Measurements from ENCODE around the gene MYRIP.

MYRIP gene

DNA sequence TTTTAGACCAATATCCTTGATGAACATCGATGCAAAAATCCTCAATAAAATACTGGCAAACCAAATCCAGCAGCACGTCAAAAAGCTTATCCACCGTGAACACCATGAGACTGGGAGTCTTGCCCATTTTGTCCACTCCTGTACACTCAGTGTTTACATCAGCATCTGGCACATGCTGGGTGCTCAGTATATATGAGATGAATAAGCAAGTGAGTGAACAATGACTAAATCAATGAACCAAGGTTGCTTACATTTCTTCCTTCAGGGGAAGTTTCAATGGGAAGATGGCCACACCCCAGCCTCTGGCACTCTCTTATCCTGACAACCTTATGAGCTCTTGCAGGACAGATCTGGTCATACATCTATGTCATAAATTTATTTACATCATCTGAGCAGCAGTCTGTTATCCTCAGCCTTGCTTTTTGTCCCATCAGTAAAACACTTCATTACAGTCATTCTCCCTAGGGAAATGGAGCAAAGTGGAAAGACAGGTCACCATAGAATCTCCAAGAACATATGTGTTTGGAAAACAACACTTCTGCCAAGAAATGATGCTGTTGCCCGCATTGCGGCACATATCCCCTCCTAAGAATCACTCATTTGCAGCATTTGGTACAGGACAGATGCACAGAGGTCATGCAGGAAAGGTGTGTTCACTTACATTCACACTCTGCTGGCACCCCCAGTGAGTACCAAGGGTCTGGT lies 328.3 kb downstream of the MYRIP start:
- Histone ChIP-seq H3K9ac (ENCODE audit: insufficient read length) (no peak overlapping the region), H3K36me3 (ENCODE audit: insufficient read depth, low read length) (no peaks in the 10 kb centered on the region), H3K4me3 (no peak overlapping the region), H3K27ac (no peak overlapping the region), H3K9me3 (ENCODE audit: low read depth, low read length) (no peaks in the 10 kb centered on the region)
- DNase-seq (ENCODE audit: low read depth, low spot score): no peak
- TF ChIP-seq EZH2 (IDR thresholded peaks at IDR 0.05): no peak
- no peak for TF ChIP-seq POLR2AphosphoS5 (IDR thresholded peaks at IDR 0.05; ENCODE audit: borderline replicate concordance, low read depth, low read length)
- TF ChIP-seq FOXP2 (optimal IDR thresholded peaks at IDR 0.05; ENCODE audit: control extremely low read depth, extremely low read length, insufficient read depth): no peak

DNA sequence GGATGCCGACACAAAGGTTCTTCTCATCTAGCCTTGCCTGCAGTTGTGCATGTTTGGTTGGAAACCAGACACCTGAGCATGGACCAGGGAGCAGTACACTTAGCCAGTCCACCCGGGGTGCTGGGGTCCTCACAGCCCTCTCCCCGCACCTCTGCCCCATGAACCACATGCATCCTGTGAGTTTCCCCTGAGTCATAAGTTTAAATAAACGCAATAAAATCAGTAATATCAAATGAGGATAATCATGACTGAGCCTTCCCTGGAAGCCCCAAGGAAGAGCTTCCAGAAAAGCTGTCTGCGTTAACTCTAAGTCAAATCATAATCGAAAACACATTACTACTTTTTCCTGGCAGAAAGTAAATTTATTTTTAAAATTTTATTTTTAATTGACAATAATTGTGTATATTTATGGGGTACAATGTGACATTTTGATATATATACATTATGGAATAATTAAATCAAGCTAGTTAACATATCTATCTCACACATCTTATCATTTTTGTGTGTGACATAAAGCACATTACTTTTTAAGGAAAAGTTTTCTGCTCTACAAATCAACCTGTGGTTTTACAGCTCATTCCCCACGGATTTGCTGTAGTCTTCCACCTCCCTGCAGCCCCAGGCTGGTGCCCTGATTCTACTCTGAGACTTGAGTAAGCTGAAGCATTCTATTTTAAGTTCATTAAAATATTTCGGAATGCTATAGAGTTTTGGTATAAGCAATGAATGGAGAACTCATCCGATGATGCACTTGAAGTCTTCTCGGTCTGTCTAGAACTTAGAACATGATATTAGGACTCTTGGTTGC lies 334.1 kb downstream of the MYRIP start:
- no peak for DNase-seq (ENCODE audit: low read depth, low spot score)
- H3K4me3 ChIP-seq: no peak overlapping the region
- no peak overlapping the region for H3K9ac ChIP-seq (ENCODE audit: insufficient read length)
- no peak overlapping the region for H3K27ac ChIP-seq
- no peak for TF ChIP-seq EZH2 (IDR thresholded peaks at IDR 0.05)
- TF ChIP-seq POLR2AphosphoS5 (IDR thresholded peaks at IDR 0.05; ENCODE audit: borderline replicate concordance, low read depth, low read length): no peak
- TF ChIP-seq FOXP2 (optimal IDR thresholded peaks at IDR 0.05; ENCODE audit: control extremely low read depth, extremely low read length, insufficient read depth): no peak
- H3K9me3 ChIP-seq (ENCODE audit: low read depth, low read length): no peaks in the 10 kb centered on the region
- no peaks in the 10 kb centered on the region for H3K36me3 ChIP-seq (ENCODE audit: insufficient read depth, low read length)

DNA sequence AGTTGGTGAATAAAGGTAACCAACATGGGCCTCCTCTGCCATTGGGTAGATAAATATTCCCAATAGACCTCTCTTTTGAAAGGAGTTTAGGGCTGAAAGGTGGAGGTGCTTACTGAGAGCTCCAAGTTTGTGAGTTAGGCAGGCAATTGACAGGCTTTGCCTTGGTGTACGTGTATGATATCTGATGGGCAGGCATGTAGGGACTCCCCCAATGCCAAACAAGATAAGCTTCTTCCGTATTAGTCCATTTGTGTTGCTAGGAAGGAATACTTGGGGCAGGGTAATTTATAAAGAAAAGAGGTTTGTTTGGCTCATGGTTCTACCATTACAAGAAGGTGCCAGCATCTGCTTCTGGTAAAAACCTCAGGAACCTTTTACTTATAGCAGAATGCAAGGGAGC lies 339.4 kb downstream of the MYRIP start:
- H3K9ac ChIP-seq (ENCODE audit: insufficient read length): no peak overlapping the region
- TF ChIP-seq EZH2 (IDR thresholded peaks at IDR 0.05): no peak
- TF ChIP-seq POLR2AphosphoS5 (IDR thresholded peaks at IDR 0.05; ENCODE audit: borderline replicate concordance, low read depth, low read length): no peak
- TF ChIP-seq FOXP2 (optimal IDR thresholded peaks at IDR 0.05; ENCODE audit: control extremely low read depth, extremely low read length, insufficient read depth): no peak
- H3K27ac ChIP-seq: no peak overlapping the region
- DNase-seq (ENCODE audit: low read depth, low spot score): no peak
- no peak overlapping the region for H3K4me3 ChIP-seq
- H3K36me3 ChIP-seq (ENCODE audit: insufficient read depth, low read length): no peaks in the 10 kb centered on the region
- H3K9me3 ChIP-seq (ENCODE audit: low read depth, low read length): no peaks in the 10 kb centered on the region

DNA sequence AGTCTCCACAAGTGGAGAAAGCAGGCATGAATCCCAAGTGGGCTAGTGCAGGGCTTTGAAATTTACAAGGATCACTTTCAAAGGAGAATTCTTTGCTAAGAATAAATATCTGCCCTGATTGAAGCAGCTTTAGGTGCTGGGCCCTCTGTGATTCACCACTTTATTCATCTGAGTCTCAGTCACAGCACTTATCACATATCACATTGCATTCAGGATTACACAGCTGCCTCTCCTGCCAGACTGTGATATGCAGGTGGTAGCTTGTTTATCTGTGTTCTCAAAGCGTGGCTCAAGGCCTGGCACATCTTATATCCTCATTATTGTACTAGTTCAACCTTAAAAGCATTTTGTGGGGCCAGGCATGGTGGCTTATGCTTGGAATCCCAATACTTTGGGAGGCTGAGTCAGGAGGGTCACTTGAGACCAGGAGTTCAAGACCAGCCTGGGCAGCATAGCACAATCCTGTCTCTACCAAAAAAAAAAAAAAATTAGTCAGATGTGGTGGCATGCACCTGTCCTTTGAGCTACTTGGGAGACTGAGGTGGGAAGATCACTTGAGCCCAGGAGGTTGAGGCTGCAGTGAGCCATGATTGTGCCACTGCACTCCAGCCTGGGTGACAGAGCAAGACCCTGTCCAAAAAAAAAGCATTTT lies 343.2 kb downstream of the MYRIP start:
- DNase-seq (ENCODE audit: low read depth, low spot score): no peak
- no peak for TF ChIP-seq FOXP2 (optimal IDR thresholded peaks at IDR 0.05; ENCODE audit: control extremely low read depth, extremely low read length, insufficient read depth)
- TF ChIP-seq EZH2 (IDR thresholded peaks at IDR 0.05): no peak
- TF ChIP-seq POLR2AphosphoS5 (IDR thresholded peaks at IDR 0.05; ENCODE audit: borderline replicate concordance, low read depth, low read length): no peak
- Histone ChIP-seq H3K4me3 (no peak overlapping the region), H3K27ac (no peak overlapping the region), H3K36me3 (ENCODE audit: insufficient read depth, low read length) (no peaks in the 10 kb centered on the region), H3K9me3 (ENCODE audit: low read depth, low read length) (no peaks in the 10 kb centered on the region), H3K9ac (ENCODE audit: insufficient read length) (no peak overlapping the region)

- DNase-seq (ENCODE audit: low read depth, low spot score): no peak
These were observed 351.5 kb downstream of the MYRIP start for GRCh38 chr3:40160933-40161332.

GRCh38 chr3:40162616-40163015 lies 353.2 kb downstream of the MYRIP start:
- H3K4me3 ChIP-seq: no peak overlapping the region
- no peak overlapping the region for H3K27ac ChIP-seq
- DNase-seq (ENCODE audit: low read depth, low spot score): no peak
- H3K36me3 ChIP-seq (ENCODE audit: insufficient read depth, low read length): no peaks in the 10 kb centered on the region
- no peaks in the 10 kb centered on the region for H3K9me3 ChIP-seq (ENCODE audit: low read depth, low read length)
- TF ChIP-seq POLR2AphosphoS5 (IDR thresholded peaks at IDR 0.05; ENCODE audit: borderline replicate concordance, low read depth, low read length): no peak
- TF ChIP-seq FOXP2 (optimal IDR thresholded peaks at IDR 0.05; ENCODE audit: control extremely low read depth, extremely low read length, insufficient read depth): no peak
- no peak for TF ChIP-seq EZH2 (IDR thresholded peaks at IDR 0.05)
- no peak overlapping the region for H3K9ac ChIP-seq (ENCODE audit: insufficient read length)

More at GRCh38 chr3:40160933-40161332, 351.5 kb downstream of the MYRIP start:
- H3K9me3 ChIP-seq (ENCODE audit: low read depth, low read length): no peaks in the 10 kb centered on the region
- no peak overlapping the region for H3K4me3 ChIP-seq
- TF ChIP-seq EZH2 (IDR thresholded peaks at IDR 0.05) (no peak), POLR2AphosphoS5 (IDR thresholded peaks at IDR 0.05; ENCODE audit: borderline replicate concordance, low read depth, low read length) (no peak), FOXP2 (optimal IDR thresholded peaks at IDR 0.05; ENCODE audit: control extremely low read depth, extremely low read length, insufficient read depth) (no peak)
- no peak overlapping the region for H3K9ac ChIP-seq (ENCODE audit: insufficient read length)
- H3K27ac ChIP-seq: no peak overlapping the region
- no peaks in the 10 kb centered on the region for H3K36me3 ChIP-seq (ENCODE audit: insufficient read depth, low read length)

DNA sequence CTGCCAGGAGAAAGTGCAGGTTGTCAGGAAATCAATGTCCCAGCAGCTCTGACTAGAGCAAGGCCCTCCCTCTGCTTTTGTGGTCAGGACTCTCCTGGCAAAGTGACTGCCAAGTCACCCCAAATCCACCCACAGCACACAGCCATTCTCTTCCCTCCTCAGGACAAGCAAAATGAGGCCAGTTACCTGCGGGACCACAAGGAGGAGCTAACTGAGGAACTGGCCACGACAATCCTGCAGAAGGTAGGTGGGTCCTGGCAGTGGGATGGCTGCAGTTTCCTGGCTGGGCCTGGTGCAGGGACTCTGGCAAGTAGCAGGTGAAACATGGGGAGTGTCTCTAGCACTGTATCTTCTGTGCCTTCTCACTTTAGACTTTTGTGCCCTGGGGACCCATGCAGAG lies 357.6 kb downstream of the MYRIP start:
- Histone ChIP-seq H3K27ac (no peak overlapping the region), H3K36me3 (ENCODE audit: insufficient read depth, low read length) (no peaks in the 10 kb centered on the region), H3K9me3 (ENCODE audit: low read depth, low read length) (no peaks in the 10 kb centered on the region), H3K4me3 (no peak overlapping the region), H3K9ac (ENCODE audit: insufficient read length) (no peak overlapping the region)
- TF ChIP-seq POLR2AphosphoS5 (IDR thresholded peaks at IDR 0.05; ENCODE audit: borderline replicate concordance, low read depth, low read length) (no peak), FOXP2 (optimal IDR thresholded peaks at IDR 0.05; ENCODE audit: control extremely low read depth, extremely low read length, insufficient read depth) (no peak), EZH2 (IDR thresholded peaks at IDR 0.05) (no peak)
- DNase-seq (ENCODE audit: low read depth, low spot score): no peak

DNA sequence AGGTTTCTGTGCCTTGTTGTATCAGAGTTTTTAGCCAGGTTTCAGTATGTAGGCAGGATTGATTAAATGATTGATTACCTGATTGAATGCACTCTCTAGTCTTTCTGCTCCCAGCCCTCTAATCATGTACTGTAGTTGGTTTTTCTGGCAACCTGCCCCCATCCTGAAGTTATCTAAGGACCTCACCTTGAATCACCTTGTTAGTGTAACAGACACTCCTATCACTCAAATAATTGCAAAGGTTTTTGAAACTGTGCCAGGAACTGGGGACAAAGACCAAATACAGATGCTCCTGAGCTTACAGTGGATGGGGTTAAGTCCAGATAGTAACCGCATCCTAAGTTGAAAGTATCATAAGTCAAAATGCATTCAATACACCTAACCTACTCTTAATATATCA lies 358.5 kb downstream of the MYRIP start:
- DNase-seq (ENCODE audit: low read depth, low spot score): no peak
- H3K27ac ChIP-seq: no peak overlapping the region
- no peaks in the 10 kb centered on the region for H3K9me3 ChIP-seq (ENCODE audit: low read depth, low read length)

More for the DNA sequence above, 358.5 kb downstream of the MYRIP start:
- TF ChIP-seq EZH2 (IDR thresholded peaks at IDR 0.05) (no peak), POLR2AphosphoS5 (IDR thresholded peaks at IDR 0.05; ENCODE audit: borderline replicate concordance, low read depth, low read length) (no peak), FOXP2 (optimal IDR thresholded peaks at IDR 0.05; ENCODE audit: control extremely low read depth, extremely low read length, insufficient read depth) (no peak)
- Histone ChIP-seq H3K9ac (ENCODE audit: insufficient read length) (no peak overlapping the region), H3K36me3 (ENCODE audit: insufficient read depth, low read length) (no peaks in the 10 kb centered on the region), H3K4me3 (no peak overlapping the region)
